ENCODE results near the gene CYTH3.

CYTH3 gene

GRCh38 chr7:6249043-6249442 is 23.4 kb downstream of the CYTH3 start:
- no peak for TF ChIP-seq CTCF (IDR thresholded peaks at IDR 0.05; ENCODE audit: low read depth, low read length)
- H3K4me3 ChIP-seq (ENCODE audit: low read depth, low read length): no peak overlapping the region

GRCh38 chr7:6248581-6248980 is 23.8 kb downstream of the CYTH3 start:
- no peak for TF ChIP-seq CTCF (IDR thresholded peaks at IDR 0.05; ENCODE audit: low read depth, low read length)
- H3K4me3 ChIP-seq (ENCODE audit: low read depth, low read length): no peak overlapping the region

GRCh38 chr7:6246251-6246917 is 26.0 kb downstream of the CYTH3 start:
- no peak overlapping the region for H3K4me3 ChIP-seq (ENCODE audit: low read depth, low read length)
- TF ChIP-seq CTCF (IDR thresholded peaks at IDR 0.05; ENCODE audit: low read depth, low read length): no peak

- no peak for TF ChIP-seq CTCF (IDR thresholded peaks at IDR 0.05; ENCODE audit: low read depth, low read length)
- no peak overlapping the region for H3K4me3 ChIP-seq (ENCODE audit: low read depth, low read length)
Observed at GRCh38 chr7:6244021-6244420, 28.4 kb downstream of the CYTH3 start.

GRCh38 chr7:6243168-6243567 is 29.3 kb downstream of the CYTH3 start:
- H3K4me3 ChIP-seq (ENCODE audit: low read depth, low read length): no peak overlapping the region
- TF ChIP-seq CTCF (IDR thresholded peaks at IDR 0.05; ENCODE audit: low read depth, low read length): no peak

GRCh38 chr7:6242561-6242960 is 29.9 kb downstream of the CYTH3 start:
- no peak overlapping the region for H3K4me3 ChIP-seq (ENCODE audit: low read depth, low read length)
- TF ChIP-seq CTCF (IDR thresholded peaks at IDR 0.05; ENCODE audit: low read depth, low read length): no peak

GRCh38 chr7:6241607-6241973 is 30.8 kb downstream of the CYTH3 start:
- TF ChIP-seq CTCF (IDR thresholded peaks at IDR 0.05; ENCODE audit: low read depth, low read length): no peak
- H3K4me3 ChIP-seq (ENCODE audit: low read depth, low read length): no peak overlapping the region

Data from WI38 (cell line).